ENCODE measurements around the gene DCHS1. TPM values are rescaled to one million over a fixed set of nuclear protein-coding genes. Genes with fewer than 3 reads are reported as not detected.

DCHS1 gene
- total and polyA plus RNA-seq, 2 experiments from 2014 or later: 1.1 to 6.4 TPM

DNA sequence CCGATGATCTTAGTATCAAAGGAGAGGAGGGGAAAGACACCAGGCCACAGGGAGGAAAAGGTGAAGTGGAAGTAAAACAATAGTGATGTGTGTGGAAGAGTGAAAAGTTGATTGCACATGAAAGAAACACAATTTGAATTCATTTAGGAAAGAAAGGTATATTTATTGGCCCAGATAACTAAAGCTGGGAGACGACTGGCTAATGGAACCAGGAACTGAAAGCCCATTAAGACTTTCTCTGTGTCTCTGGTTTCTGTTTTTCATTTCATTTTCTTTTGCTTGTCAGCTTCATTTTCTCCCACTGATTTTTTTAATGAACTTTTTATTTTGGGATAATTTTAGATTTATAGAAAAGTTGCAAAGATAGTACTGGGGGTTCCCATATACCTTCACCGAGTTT is 5.1 kb upstream of the DCHS1 start:
- no peaks in the 10 kb centered on the region for H3K36me3 ChIP-seq (ENCODE audit: low read depth)
- H3K4me1 ChIP-seq (ENCODE audit: insufficient read depth): peaks cover 8% of the 10 kb centered on the region; the same call in 1 of the 2 replicates
- no peak overlapping the region for H3K4me2 ChIP-seq (ENCODE audit: unreplicated experiment)
- no peaks in the 10 kb centered on the region for H3K9me2 ChIP-seq (ENCODE audit: insufficient read depth)
- in situ Hi-C loops (cut with MboI): no loop called here
- H3K27ac ChIP-seq: no peak overlapping the region
- H4K20me1 ChIP-seq (ENCODE audit: insufficient read depth): no peaks in the 10 kb centered on the region
- no peak overlapping the region for H3K4me3 ChIP-seq
- H3K9ac ChIP-seq: no peak overlapping the region
- H3K79me2 ChIP-seq (ENCODE audit: insufficient read depth): no peaks in the 10 kb centered on the region
- WGBS, 2 experiments (ENCODE audit: low coverage in 1 of 2, low lambda C conversion rate in 2 of 2, missing lambda C conversion rate in 2 of 2): 75 to 85% methylated on average over 3 of the region's 3 CpGs
- no peaks in the 10 kb centered on the region for H3K9me3 ChIP-seq (ENCODE audit: low read depth)
- H3K27me3 ChIP-seq (replicated peaks; ENCODE audit: insufficient read depth): 0 out of 2 replicates have a peak, but pooled peaks cover 4% of the 10 kb centered on the region
- H3F3A ChIP-seq (ENCODE audit: insufficient read depth): peaks cover 10% of the 10 kb centered on the region
- no peak for DNase-seq
- TF ChIP-seq EZH2 (IDR thresholded peaks at IDR 0.05; ENCODE audit: insufficient read depth, poor library complexity, severe bottlenecking): no peak
- no peak for TF ChIP-seq EZH2phosphoT487 (IDR thresholded peaks at IDR 0.05; ENCODE audit: insufficient read depth, low read depth)
- H2AFZ ChIP-seq: no peak overlapping the region

- DNase-seq: no peak
- no peaks in the 10 kb centered on the region for H3K4me1 ChIP-seq (ENCODE audit: insufficient read depth)
- no peaks in the 10 kb centered on the region for H3K79me2 ChIP-seq (ENCODE audit: insufficient read depth)
- no peaks in the 10 kb centered on the region for H4K20me1 ChIP-seq (ENCODE audit: insufficient read depth)
- H3F3A ChIP-seq (ENCODE audit: insufficient read depth): peaks cover 10% of the 10 kb centered on the region
- in situ Hi-C loops (cut with MboI): no loop called here
- no peak overlapping the region for H3K27ac ChIP-seq
- H3K4me3 ChIP-seq: no peak overlapping the region
- H3K9me3 ChIP-seq (ENCODE audit: low read depth): no peaks in the 10 kb centered on the region
- H3K9me2 ChIP-seq (ENCODE audit: insufficient read depth): no peaks in the 10 kb centered on the region
- TF ChIP-seq EZH2 (IDR thresholded peaks at IDR 0.05; ENCODE audit: insufficient read depth, poor library complexity, severe bottlenecking): no peak
- no peak for TF ChIP-seq EZH2phosphoT487 (IDR thresholded peaks at IDR 0.05; ENCODE audit: insufficient read depth, low read depth)
- no peaks in the 10 kb centered on the region for H3K36me3 ChIP-seq (ENCODE audit: low read depth)
- no peak overlapping the region for H2AFZ ChIP-seq
- no peak overlapping the region for H3K4me2 ChIP-seq (ENCODE audit: unreplicated experiment)
- H3K27me3 ChIP-seq (replicated peaks; ENCODE audit: insufficient read depth): 0 out of 2 replicates have a peak, but pooled peaks cover 4% of the 10 kb centered on the region
- no peak overlapping the region for H3K9ac ChIP-seq
Observed at GRCh38 chr11:6658647-6659046, 3.0 kb upstream of the DCHS1 start.

- H3K36me3 ChIP-seq (ENCODE audit: low read depth): no peaks in the 10 kb centered on the region
- no peaks in the 10 kb centered on the region for H3K79me2 ChIP-seq (ENCODE audit: insufficient read depth)
- H3K9ac ChIP-seq: no peak overlapping the region
- H3K9me2 ChIP-seq (ENCODE audit: insufficient read depth): no peaks in the 10 kb centered on the region
- no peaks in the 10 kb centered on the region for H4K20me1 ChIP-seq (ENCODE audit: insufficient read depth)
- no peak overlapping the region for H3K4me3 ChIP-seq
- H3K9me3 ChIP-seq (ENCODE audit: low read depth): no peaks in the 10 kb centered on the region
- no peak overlapping the region for H3K4me2 ChIP-seq (ENCODE audit: unreplicated experiment)
- in situ Hi-C loops (cut with MboI): no loop called here
- WGBS, 2 experiments (ENCODE audit: low coverage in 1 of 2, low lambda C conversion rate in 2 of 2, missing lambda C conversion rate in 2 of 2): 10 to 21% methylated on average over 1 of the region's 1 CpG
- H2AFZ ChIP-seq: no peak overlapping the region
- TF ChIP-seq EZH2 (IDR thresholded peaks at IDR 0.05; ENCODE audit: insufficient read depth, poor library complexity, severe bottlenecking) (no peak), EZH2phosphoT487 (IDR thresholded peaks at IDR 0.05; ENCODE audit: insufficient read depth, low read depth) (no peak)
- peak; percentile 52 for DNase-seq
- peaks cover 15% of the 10 kb centered on the region for H3F3A ChIP-seq (ENCODE audit: insufficient read depth)
- 0 out of 2 replicates have a peak, but pooled peaks cover 4% of the 10 kb centered on the region for H3K27me3 ChIP-seq (replicated peaks; ENCODE audit: insufficient read depth)
- H3K4me1 ChIP-seq (ENCODE audit: insufficient read depth): no peaks in the 10 kb centered on the region
- H3K27ac ChIP-seq: no peak overlapping the region
Observed at GRCh38 chr11:6657346-6657745, 1.7 kb upstream of the DCHS1 start.

DNA sequence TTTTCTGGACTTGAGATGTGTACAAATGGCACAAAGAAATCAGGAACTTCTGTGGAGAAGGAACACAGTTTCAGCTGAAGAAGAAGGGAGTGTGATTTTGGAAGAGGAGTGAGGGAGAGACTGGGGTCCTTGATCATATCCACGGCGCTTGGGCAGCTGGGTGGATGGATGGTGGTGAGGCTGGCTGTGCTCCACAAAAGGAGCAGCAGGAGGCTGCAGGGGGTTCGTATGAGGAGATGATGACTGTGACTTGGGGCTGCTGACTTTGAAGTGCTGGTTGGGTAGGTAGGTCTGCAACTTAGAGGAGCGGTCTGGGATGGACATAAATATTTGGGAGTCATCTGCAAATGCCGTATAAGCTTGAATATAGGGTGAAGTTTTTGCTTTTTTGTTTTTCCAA is 1.3 kb upstream of the DCHS1 start:
- 0 out of 2 replicates have a peak, but pooled peaks cover 4% of the 10 kb centered on the region for H3K27me3 ChIP-seq (replicated peaks; ENCODE audit: insufficient read depth)
- H3K9me2 ChIP-seq (ENCODE audit: insufficient read depth): no peaks in the 10 kb centered on the region
- TF ChIP-seq EZH2phosphoT487 (IDR thresholded peaks at IDR 0.05; ENCODE audit: insufficient read depth, low read depth): no peak
- no peak for TF ChIP-seq EZH2 (IDR thresholded peaks at IDR 0.05; ENCODE audit: insufficient read depth, poor library complexity, severe bottlenecking)
- no peaks in the 10 kb centered on the region for H4K20me1 ChIP-seq (ENCODE audit: insufficient read depth)
- H3K36me3 ChIP-seq (ENCODE audit: low read depth): no peaks in the 10 kb centered on the region
- no peak for DNase-seq
- H3K27ac ChIP-seq: no peak overlapping the region
- no peak overlapping the region for H3K4me2 ChIP-seq (ENCODE audit: unreplicated experiment)
- WGBS, 2 experiments (ENCODE audit: low coverage in 1 of 2, low lambda C conversion rate in 2 of 2, missing lambda C conversion rate in 2 of 2): 78 to 79% methylated on average over 5 of the region's 5 CpGs
- no peaks in the 10 kb centered on the region for H3K9me3 ChIP-seq (ENCODE audit: low read depth)
- in situ Hi-C loops (cut with MboI): no loop called here
- H3K4me3 ChIP-seq: no peak overlapping the region
- peaks cover 15% of the 10 kb centered on the region for H3F3A ChIP-seq (ENCODE audit: insufficient read depth)
- H3K79me2 ChIP-seq (ENCODE audit: insufficient read depth): no peaks in the 10 kb centered on the region
- H3K9ac ChIP-seq: no peak overlapping the region
- H3K4me1 ChIP-seq (ENCODE audit: insufficient read depth): no peaks in the 10 kb centered on the region
- H2AFZ ChIP-seq: no peak overlapping the region

GRCh38 chr11:6656584-6656915 is 941 bp upstream of the DCHS1 start:
- H3K9me3 ChIP-seq (ENCODE audit: low read depth): no peaks in the 10 kb centered on the region
- DNase-seq: no peak
- no peak overlapping the region for H3K4me3 ChIP-seq
- in situ Hi-C loops (cut with MboI): no loop called here
- peak overlapping the region; percentile 68 for H2AFZ ChIP-seq
- no peaks in the 10 kb centered on the region for H3K9me2 ChIP-seq (ENCODE audit: insufficient read depth)
- no peak overlapping the region for H3K9ac ChIP-seq
- 0 out of 2 replicates have a peak, but pooled peaks cover 4% of the 10 kb centered on the region for H3K27me3 ChIP-seq (replicated peaks; ENCODE audit: insufficient read depth)
- H3K36me3 ChIP-seq (ENCODE audit: low read depth): no peaks in the 10 kb centered on the region
- TF ChIP-seq EZH2phosphoT487 (IDR thresholded peaks at IDR 0.05; ENCODE audit: insufficient read depth, low read depth) (no peak), EZH2 (IDR thresholded peaks at IDR 0.05; ENCODE audit: insufficient read depth, poor library complexity, severe bottlenecking) (no peak)
- H3K4me2 ChIP-seq (ENCODE audit: unreplicated experiment): no peak overlapping the region
- H4K20me1 ChIP-seq (ENCODE audit: insufficient read depth): no peaks in the 10 kb centered on the region
- peaks cover 15% of the 10 kb centered on the region for H3F3A ChIP-seq (ENCODE audit: insufficient read depth)
- H3K27ac ChIP-seq: no peak overlapping the region
- no peaks in the 10 kb centered on the region for H3K79me2 ChIP-seq (ENCODE audit: insufficient read depth)
- no peaks in the 10 kb centered on the region for H3K4me1 ChIP-seq (ENCODE audit: insufficient read depth)
- WGBS, 2 experiments (ENCODE audit: low coverage in 1 of 2, low lambda C conversion rate in 2 of 2, missing lambda C conversion rate in 2 of 2): 70 to 74% methylated on average over 4 of the region's 4 CpGs
